Measurements from ENCODE around the gene PPM1E.

DNA sequence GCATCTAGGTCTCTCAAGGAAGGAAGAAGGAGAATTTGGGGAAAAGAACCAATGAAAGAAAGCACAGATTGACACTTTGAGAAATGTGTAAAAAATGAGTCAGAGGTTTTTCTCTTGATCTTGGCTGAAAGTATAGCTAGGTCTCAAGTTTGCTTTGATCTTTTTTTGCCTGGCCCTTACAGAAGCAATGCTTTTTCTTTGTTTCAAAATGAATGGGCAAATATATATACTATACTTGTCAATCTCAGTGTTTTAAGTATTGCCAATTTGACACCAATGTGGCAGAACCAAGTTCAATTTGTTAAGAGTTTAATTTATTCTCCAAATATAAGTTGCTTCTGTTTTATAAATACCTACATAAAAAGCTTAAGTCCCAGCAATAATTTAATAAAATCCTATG, 119.6 kb downstream of the PPM1E start:
- TF ChIP-seq, protein P1, sequence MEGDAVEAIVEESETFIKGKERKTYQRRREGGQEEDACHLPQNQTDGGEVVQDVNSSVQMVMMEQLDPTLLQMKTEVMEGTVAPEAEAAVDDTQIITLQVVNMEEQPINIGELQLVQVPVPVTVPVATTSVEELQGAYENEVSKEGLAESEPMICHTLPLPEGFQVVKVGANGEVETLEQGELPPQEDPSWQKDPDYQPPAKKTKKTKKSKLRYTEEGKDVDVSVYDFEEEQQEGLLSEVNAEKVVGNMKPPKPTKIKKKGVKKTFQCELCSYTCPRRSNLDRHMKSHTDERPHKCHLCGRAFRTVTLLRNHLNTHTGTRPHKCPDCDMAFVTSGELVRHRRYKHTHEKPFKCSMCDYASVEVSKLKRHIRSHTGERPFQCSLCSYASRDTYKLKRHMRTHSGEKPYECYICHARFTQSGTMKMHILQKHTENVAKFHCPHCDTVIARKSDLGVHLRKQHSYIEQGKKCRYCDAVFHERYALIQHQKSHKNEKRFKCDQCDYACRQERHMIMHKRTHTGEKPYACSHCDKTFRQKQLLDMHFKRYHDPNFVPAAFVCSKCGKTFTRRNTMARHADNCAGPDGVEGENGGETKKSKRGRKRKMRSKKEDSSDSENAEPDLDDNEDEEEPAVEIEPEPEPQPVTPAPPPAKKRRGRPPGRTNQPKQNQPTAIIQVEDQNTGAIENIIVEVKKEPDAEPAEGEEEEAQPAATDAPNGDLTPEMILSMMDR (IDR thresholded peaks at IDR 0.05): no peak
- TF ChIP-seq EP300 (IDR thresholded peaks at IDR 0.05; ENCODE audit: low read depth): no peak

All from transverse colon (tissue), 3 donors.